ENCODE results near the gene ADPRS. TPM values are rescaled to one million over a fixed set of nuclear protein-coding genes. Genes with fewer than 3 reads are reported as not detected.

ADPRS gene
- total and polyA plus RNA-seq, 2 donors (not counting 3 experiments of a cell fraction or from before 2014, with no cell fraction given), result 32.9 to 48.1 TPM

DNA sequence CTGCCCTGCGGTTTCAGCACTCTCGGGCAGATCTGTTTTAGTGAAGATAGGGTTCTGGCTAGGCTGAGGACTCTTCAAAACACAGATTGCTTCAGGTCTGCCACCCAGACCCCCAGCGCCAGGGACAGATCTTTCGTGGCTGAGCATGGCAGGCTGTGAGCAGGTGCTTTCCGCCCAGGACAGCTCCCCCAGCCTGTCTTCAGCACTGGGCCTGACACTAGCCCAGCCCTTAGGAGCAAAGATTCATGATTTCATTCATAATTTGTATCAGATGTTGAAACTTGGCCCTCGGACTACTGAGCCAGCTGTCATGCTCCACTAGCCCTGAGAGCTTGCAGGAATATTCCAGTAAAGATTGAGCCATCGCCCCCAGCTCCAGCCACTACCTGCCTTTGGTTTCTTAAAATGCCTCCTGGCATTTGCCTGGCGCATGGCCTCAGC is 5.9 kb downstream of the ADPRS start:
- TF ChIP-seq FOS (IDR thresholded peaks at IDR 0.05; ENCODE audit: borderline replicate concordance, insufficient read depth, low read length) (no peak), EZH2 (IDR thresholded peaks at IDR 0.05; ENCODE audit: borderline replicate concordance, low read depth, low read length, severe bottlenecking) (no peak), MYC (IDR thresholded peaks at IDR 0.05; ENCODE audit: low read depth, low read length) (no peak), POLR2AphosphoS5 (IDR thresholded peaks at IDR 0.05; ENCODE audit: insufficient read depth, low read depth, low read length) (no peak), GATA2 (IDR thresholded peaks at IDR 0.05; ENCODE audit: insufficient read depth, insufficient read length, low read depth, low read length) (no peak), POLR2A (IDR thresholded peaks at IDR 0.05; ENCODE audit: low read depth, low read length) (no peak), JUN (IDR thresholded peaks at IDR 0.05; ENCODE audit: borderline replicate concordance, insufficient read depth, insufficient read length, low read depth) (no peak)
- TF ChIP-seq, protein P1, sequence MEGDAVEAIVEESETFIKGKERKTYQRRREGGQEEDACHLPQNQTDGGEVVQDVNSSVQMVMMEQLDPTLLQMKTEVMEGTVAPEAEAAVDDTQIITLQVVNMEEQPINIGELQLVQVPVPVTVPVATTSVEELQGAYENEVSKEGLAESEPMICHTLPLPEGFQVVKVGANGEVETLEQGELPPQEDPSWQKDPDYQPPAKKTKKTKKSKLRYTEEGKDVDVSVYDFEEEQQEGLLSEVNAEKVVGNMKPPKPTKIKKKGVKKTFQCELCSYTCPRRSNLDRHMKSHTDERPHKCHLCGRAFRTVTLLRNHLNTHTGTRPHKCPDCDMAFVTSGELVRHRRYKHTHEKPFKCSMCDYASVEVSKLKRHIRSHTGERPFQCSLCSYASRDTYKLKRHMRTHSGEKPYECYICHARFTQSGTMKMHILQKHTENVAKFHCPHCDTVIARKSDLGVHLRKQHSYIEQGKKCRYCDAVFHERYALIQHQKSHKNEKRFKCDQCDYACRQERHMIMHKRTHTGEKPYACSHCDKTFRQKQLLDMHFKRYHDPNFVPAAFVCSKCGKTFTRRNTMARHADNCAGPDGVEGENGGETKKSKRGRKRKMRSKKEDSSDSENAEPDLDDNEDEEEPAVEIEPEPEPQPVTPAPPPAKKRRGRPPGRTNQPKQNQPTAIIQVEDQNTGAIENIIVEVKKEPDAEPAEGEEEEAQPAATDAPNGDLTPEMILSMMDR (IDR thresholded peaks at IDR 0.05; ENCODE audit: extremely low read depth in 1 of 2, insufficient read depth in 1 of 2, low read depth in 1 of 2, low read length in 2 of 2), result no peak
- TF ChIP-seq, protein P2, sequence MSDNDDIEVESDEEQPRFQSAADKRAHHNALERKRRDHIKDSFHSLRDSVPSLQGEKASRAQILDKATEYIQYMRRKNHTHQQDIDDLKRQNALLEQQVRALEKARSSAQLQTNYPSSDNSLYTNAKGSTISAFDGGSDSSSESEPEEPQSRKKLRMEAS (IDR thresholded peaks at IDR 0.05; ENCODE audit: insufficient read depth, insufficient read length), result no peak
- no peak overlapping the region for H3K4me3 ChIP-seq (replicated peaks in 1 of 3; ENCODE audit: insufficient read depth in 1 of 3, low read depth in 1 of 3, low read length in 3 of 3)
- POLR2A ChIA-PET, result no interaction called here
- peaks cover 4% of the 10 kb centered on the region for H3K4me1 ChIP-seq (ENCODE audit: control insufficient read depth, extremely low read depth, insufficient read depth, low read length)
- no peak overlapping the region for H2AFZ ChIP-seq (ENCODE audit: low read depth, low read length)
- FAIRE-seq, result no peak
- H3K9me3 ChIP-seq (replicated peaks; ENCODE audit: control insufficient read depth, insufficient read depth, low read length), result no peaks in the 10 kb centered on the region
- intact Hi-C loops (cut with micrococcal nuclease) (no loop called here), dilution Hi-C loops (cut with MboI; ENCODE audit: extremely low pct_ligation_motif_present, low sequenced_read_pairs) (no loop called here)
- H3K79me2 ChIP-seq (ENCODE audit: control insufficient read depth, insufficient read depth, low read length), result peaks cover 15% of the 10 kb centered on the region
- no peaks in the 10 kb centered on the region for H3K27me3 ChIP-seq (ENCODE audit: control insufficient read depth in 2 of 2, insufficient read depth in 2 of 2, low read length in 2 of 2)
- H3K36me3 ChIP-seq (ENCODE audit: control insufficient read depth in 2 of 2, extremely low read depth in 1 of 2, insufficient read depth in 2 of 2, low read length in 2 of 2), result peaks cover 16 to 38% of the 10 kb centered on the region in 2 experiments
- H3K9ac ChIP-seq (replicated peaks; ENCODE audit: extremely low read depth, insufficient read depth, low read length), result no peak overlapping the region
- no TSS peak for BruUV-seq (replicated peaks)
- no peaks in the 10 kb centered on the region for H3K9me1 ChIP-seq (replicated peaks; ENCODE audit: control insufficient read depth, extremely low read depth, insufficient read depth, low read length)
- no peak overlapping the region for H3K4me2 ChIP-seq (ENCODE audit: insufficient read depth, low read length)
- H4K20me1 ChIP-seq (replicated peaks; ENCODE audit: control insufficient read depth, extremely low read depth, insufficient read depth, low read length), result no peaks in the 10 kb centered on the region
- DNase-seq (ENCODE audit: low read depth, low spot score), result no peak
- H3K27ac ChIP-seq (ENCODE audit: insufficient read depth, low read depth, low read length), result no peak overlapping the region
- CTCF ChIA-PET, result interaction anchor here (1.6 to 13.8 kb wide), 3 partner anchors 40 to 191 kb away, joined by 5 to 233 read pairs (median 5); partner anchors contain the start of gene TRAPPC3

Measured in endothelial cell of umbilical vein (primary cell).